ENCODE measurements around the gene BTNL8. TPM values are rescaled to one million over a fixed set of nuclear protein-coding genes. Genes with fewer than 3 reads are reported as not detected.
"Not testable (repeated sequence)": the region's sequence is repeated elsewhere in the genome, so short reads cannot be mapped to it uniquely, and the experiment has no call there.

Gene BTNL8
- total RNA-seq, 1 donor from 2014 or later = 0.41 TPM

GRCh38 chr5:180873615-180874520 lies 25.1 kb upstream of the BTNL8 start:
- DNase-seq (ENCODE audit: missing footprints) = no peak
- ATAC-seq = no peak
- intact Hi-C loops (cut with DNase I) = no loop called here

- DNase-seq (ENCODE audit: missing footprints) (no peak), ATAC-seq (no peak)
- intact Hi-C loops (cut with DNase I) = no loop called here
Observed at GRCh38 chr5:180874804-180875582, 24.0 kb upstream of the BTNL8 start.

GRCh38 chr5:180875860-180876426 lies 23.0 kb upstream of the BTNL8 start:
- ATAC-seq = no peak
- no peak for DNase-seq (ENCODE audit: missing footprints)
- intact Hi-C loops (cut with DNase I) = no loop called here

- intact Hi-C loops (cut with DNase I); ATAC-seq; DNase-seq (ENCODE audit: missing footprints): not testable (repeated sequence)
Observed at GRCh38 chr5:180885845-180886529, 13.0 kb upstream of the BTNL8 start.

GRCh38 chr5:180889381-180889780 lies 9.6 kb upstream of the BTNL8 start:
- ATAC-seq = no peak
- intact Hi-C loops (cut with DNase I) = no loop called here
- DNase-seq (ENCODE audit: missing footprints) = no peak

GRCh38 chr5:180895330-180895729 lies 3.6 kb upstream of the BTNL8 start:
- DNase-seq (ENCODE audit: missing footprints); intact Hi-C loops (cut with DNase I); ATAC-seq: not testable (repeated sequence)

GRCh38 chr5:180900178-180900577 lies 1.2 kb downstream of the BTNL8 start:
- DNase-seq (ENCODE audit: missing footprints) (no peak), ATAC-seq (no peak)
- intact Hi-C loops (cut with DNase I) = no loop called here

- intact Hi-C loops (cut with DNase I) = no loop called here
- ATAC-seq (no peak), DNase-seq (ENCODE audit: missing footprints) (no peak)
Observed at GRCh38 chr5:180901319-180902009, 2.5 kb downstream of the BTNL8 start.

GRCh38 chr5:180908400-180908799 lies 9.4 kb downstream of the BTNL8 start:
- no peak for DNase-seq (ENCODE audit: missing footprints)
- intact Hi-C loops (cut with DNase I) = no loop called here
- no peak for ATAC-seq

- intact Hi-C loops (cut with DNase I) = no loop called here
- ATAC-seq (no peak), DNase-seq (ENCODE audit: missing footprints) (no peak)
Observed at GRCh38 chr5:180908998-180909731, 10.2 kb downstream of the BTNL8 start.

GRCh38 chr5:180909782-180910181 lies 10.8 kb downstream of the BTNL8 start:
- no peak for DNase-seq (ENCODE audit: missing footprints)
- no peak for ATAC-seq
- intact Hi-C loops (cut with DNase I) = no loop called here

GRCh38 chr5:180910182-180910581 lies 11.2 kb downstream of the BTNL8 start:
- DNase-seq (ENCODE audit: missing footprints) (no peak), ATAC-seq (no peak)
- intact Hi-C loops (cut with DNase I) = no loop called here

- intact Hi-C loops (cut with DNase I) = no loop called here
- ATAC-seq (no peak), DNase-seq (ENCODE audit: missing footprints) (no peak)
Observed at GRCh38 chr5:180910735-180911134, 11.8 kb downstream of the BTNL8 start.

GRCh38 chr5:180914646-180915045 lies 15.7 kb downstream of the BTNL8 start:
- DNase-seq (ENCODE audit: missing footprints) = no peak
- intact Hi-C loops (cut with DNase I) = no loop called here
- ATAC-seq = no peak

- intact Hi-C loops (cut with DNase I) = no loop called here
- no peak for ATAC-seq
- no peak for DNase-seq (ENCODE audit: missing footprints)
Observed at GRCh38 chr5:180915924-180916323, 17.0 kb downstream of the BTNL8 start.

- intact Hi-C loops (cut with DNase I) = no loop called here
- DNase-seq (ENCODE audit: missing footprints) (no peak), ATAC-seq (no peak)
Observed at GRCh38 chr5:180918380-180918779, 19.4 kb downstream of the BTNL8 start.

GRCh38 chr5:180920710-180921109 lies 21.8 kb downstream of the BTNL8 start:
- intact Hi-C loops (cut with DNase I) = no loop called here
- ATAC-seq (no peak), DNase-seq (ENCODE audit: missing footprints) (no peak)

GRCh38 chr5:180922932-180923331 lies 24.0 kb downstream of the BTNL8 start:
- DNase-seq (ENCODE audit: missing footprints) (no peak), ATAC-seq (no peak)
- intact Hi-C loops (cut with DNase I) = no loop called here

Measured in Right ventricle myocardium inferior (tissue), 1 donor.